ENCODE measurements around the gene ZFYVE28. TPM values are rescaled to one million over a fixed set of nuclear protein-coding genes. Genes with fewer than 3 reads are reported as not detected.

Gene ZFYVE28
- total and polyA plus RNA-seq, 2 experiments from 2014 or later, result 4.6 to 9.6 TPM

DNA sequence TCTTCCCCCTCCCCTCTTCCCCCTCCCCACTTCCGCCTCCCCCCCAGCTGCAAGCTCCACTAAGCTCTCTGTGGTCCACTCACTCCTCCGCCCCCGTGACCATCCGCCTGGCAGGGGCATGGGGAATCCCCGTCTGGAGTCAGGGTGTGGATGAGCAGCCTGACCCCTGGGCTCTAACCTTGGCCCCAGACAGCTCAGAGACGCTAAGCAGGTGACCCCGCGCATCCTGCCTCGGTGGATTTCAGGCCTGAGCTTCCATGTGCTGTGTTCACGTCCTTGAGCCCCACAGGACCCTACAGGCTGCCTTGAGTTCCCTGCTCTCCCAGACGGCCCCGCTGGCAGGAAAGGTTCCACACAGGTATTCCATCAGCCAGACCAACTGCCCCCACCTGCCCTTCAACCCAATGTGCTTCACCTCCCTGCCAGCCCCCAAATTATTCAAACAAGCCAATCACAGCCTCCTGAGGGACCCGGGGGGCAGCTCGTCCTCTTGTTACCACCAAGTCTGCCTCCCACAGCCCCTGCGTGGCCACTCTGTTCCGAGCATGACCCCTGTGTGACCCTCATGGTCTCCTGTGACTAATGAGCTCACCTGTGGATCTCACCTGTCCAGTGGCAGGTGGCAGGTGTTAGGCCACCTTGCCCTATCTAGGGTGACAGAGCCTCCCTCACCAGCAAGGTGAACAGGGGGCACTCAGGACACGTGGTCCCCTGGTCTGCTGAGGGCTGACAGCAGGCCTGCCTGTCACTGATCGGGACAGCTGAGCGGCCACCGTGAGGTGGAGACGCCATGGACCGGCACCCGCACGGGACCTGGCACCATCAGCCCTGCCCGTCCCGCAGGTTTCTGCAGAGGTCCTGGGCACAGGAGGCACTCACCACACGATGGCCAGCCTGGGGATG lies 83.4 kb downstream of the ZFYVE28 start:
- Histone ChIP-seq H2AFZ (no peak overlapping the region), H3K9me2 (ENCODE audit: insufficient read depth) (no peaks in the 10 kb centered on the region), H3K4me1 (ENCODE audit: insufficient read depth) (peaks cover 7% of the 10 kb centered on the region), H4K20me1 (ENCODE audit: insufficient read depth) (no peaks in the 10 kb centered on the region), H3K4me2 (ENCODE audit: unreplicated experiment) (no peak overlapping the region), H3K9ac (no peak overlapping the region), H3K4me3 (no peak overlapping the region), H3K36me3 (ENCODE audit: low read depth) (no peaks in the 10 kb centered on the region), H3K27me3 (replicated peaks; ENCODE audit: insufficient read depth) (no peaks in the 10 kb centered on the region), H3K27ac (no peak overlapping the region), H3K9me3 (ENCODE audit: low read depth) (no peaks in the 10 kb centered on the region), H3K79me2 (ENCODE audit: insufficient read depth) (no peaks in the 10 kb centered on the region), H3F3A (ENCODE audit: insufficient read depth) (no peaks in the 10 kb centered on the region; the same call in 1 of the 2 replicates)
- in situ Hi-C loops (cut with MboI), result no loop called here
- 83 to 87% methylated on average over 24 to 27 of the region's 27 CpGs for WGBS, 2 experiments (ENCODE audit: low coverage in 1 of 2, low lambda C conversion rate in 2 of 2, missing lambda C conversion rate in 2 of 2)
- TF ChIP-seq EZH2 (IDR thresholded peaks at IDR 0.05; ENCODE audit: insufficient read depth, poor library complexity, severe bottlenecking), result no peak
- TF ChIP-seq EZH2phosphoT487 (IDR thresholded peaks at IDR 0.05; ENCODE audit: insufficient read depth, low read depth), result no peak
- DNase-seq, result no peak

DNA sequence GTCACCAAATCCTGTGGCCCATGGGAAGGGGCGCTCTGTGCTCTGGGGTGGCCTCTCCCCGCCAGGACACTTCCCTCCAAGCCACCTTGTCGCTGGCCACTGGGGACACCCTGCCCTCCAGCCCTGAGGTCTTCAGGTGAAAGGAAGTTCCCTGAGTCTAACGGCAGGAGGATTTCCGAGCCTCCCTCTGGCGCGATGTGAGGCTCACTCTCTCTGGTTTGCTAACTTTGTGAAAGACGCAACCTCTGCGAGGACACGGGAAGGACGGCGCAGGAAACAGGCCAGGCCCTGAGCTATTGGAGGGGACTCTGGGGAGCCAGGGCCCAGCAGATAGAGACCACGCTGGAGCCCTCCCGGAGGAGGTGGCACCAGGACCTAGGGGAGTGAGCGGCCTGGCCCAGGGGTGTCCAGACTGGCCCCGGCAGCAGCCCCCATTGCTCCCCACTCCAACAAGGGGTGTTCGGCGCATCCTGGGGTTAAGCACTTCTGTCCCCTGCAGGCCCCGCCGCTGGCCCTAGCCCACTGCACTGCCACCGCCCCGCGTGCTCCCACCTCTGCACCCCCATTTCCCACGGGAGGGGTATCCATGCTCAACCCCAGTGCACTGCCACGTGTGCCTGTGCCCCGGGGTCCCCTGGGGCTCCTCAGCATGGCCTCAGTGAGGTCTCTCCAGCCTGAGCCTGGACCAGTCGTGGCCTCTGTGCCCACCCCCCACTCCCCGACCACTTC lies 84.4 kb downstream of the ZFYVE28 start:
- Histone ChIP-seq H3K4me2 (ENCODE audit: unreplicated experiment) (no peak overlapping the region), H3K36me3 (ENCODE audit: low read depth) (no peaks in the 10 kb centered on the region), H3K27ac (no peak overlapping the region), H3K9ac (no peak overlapping the region), H3F3A (ENCODE audit: insufficient read depth) (peaks cover 7% of the 10 kb centered on the region; the same call in 1 of the 2 replicates), H3K9me2 (ENCODE audit: insufficient read depth) (no peaks in the 10 kb centered on the region), H3K27me3 (replicated peaks; ENCODE audit: insufficient read depth) (no peaks in the 10 kb centered on the region), H2AFZ (no peak overlapping the region), H3K9me3 (ENCODE audit: low read depth) (no peaks in the 10 kb centered on the region), H3K79me2 (ENCODE audit: insufficient read depth) (no peaks in the 10 kb centered on the region), H3K4me1 (ENCODE audit: insufficient read depth) (peaks cover 14% of the 10 kb centered on the region), H3K4me3 (no peak overlapping the region), H4K20me1 (ENCODE audit: insufficient read depth) (no peaks in the 10 kb centered on the region)
- in situ Hi-C loops (cut with MboI), result no loop called here
- DNase-seq, result no peak
- no peak for TF ChIP-seq EZH2 (IDR thresholded peaks at IDR 0.05; ENCODE audit: insufficient read depth, poor library complexity, severe bottlenecking)
- no peak for TF ChIP-seq EZH2phosphoT487 (IDR thresholded peaks at IDR 0.05; ENCODE audit: insufficient read depth, low read depth)
- WGBS, 2 experiments (ENCODE audit: low coverage in 1 of 2, low lambda C conversion rate in 2 of 2, missing lambda C conversion rate in 2 of 2), result 87 to 90% methylated on average over 23 to 28 of the region's 28 CpGs

- peaks cover 14% of the 10 kb centered on the region for H3K4me1 ChIP-seq (ENCODE audit: insufficient read depth)
- no peak overlapping the region for H3K4me2 ChIP-seq (ENCODE audit: unreplicated experiment)
- H2AFZ ChIP-seq, result no peak overlapping the region
- H3K9me2 ChIP-seq (ENCODE audit: insufficient read depth), result no peaks in the 10 kb centered on the region
- H3K79me2 ChIP-seq (ENCODE audit: insufficient read depth), result no peaks in the 10 kb centered on the region
- H3K9ac ChIP-seq, result no peak overlapping the region
- H3F3A ChIP-seq (ENCODE audit: insufficient read depth), result peaks cover 7% of the 10 kb centered on the region; the same call in 1 of the 2 replicates
- no peak for DNase-seq
- TF ChIP-seq EZH2 (IDR thresholded peaks at IDR 0.05; ENCODE audit: insufficient read depth, poor library complexity, severe bottlenecking), result no peak
- TF ChIP-seq EZH2phosphoT487 (IDR thresholded peaks at IDR 0.05; ENCODE audit: insufficient read depth, low read depth), result no peak
- H3K9me3 ChIP-seq (ENCODE audit: low read depth), result no peaks in the 10 kb centered on the region
- in situ Hi-C loops (cut with MboI), result no loop called here
- WGBS, 2 experiments (ENCODE audit: low coverage in 1 of 2, low lambda C conversion rate in 2 of 2, missing lambda C conversion rate in 2 of 2), result 82 to 84% methylated on average over 18 of the region's 18 CpGs
- H3K27ac ChIP-seq, result no peak overlapping the region
- no peaks in the 10 kb centered on the region for H4K20me1 ChIP-seq (ENCODE audit: insufficient read depth)
- no peak overlapping the region for H3K4me3 ChIP-seq
- H3K36me3 ChIP-seq (ENCODE audit: low read depth), result peaks cover 2% of the 10 kb centered on the region
- no peaks in the 10 kb centered on the region for H3K27me3 ChIP-seq (replicated peaks; ENCODE audit: insufficient read depth)
Observed at GRCh38 chr4:2333356-2333841, 85.0 kb downstream of the ZFYVE28 start.

- peaks cover 14% of the 10 kb centered on the region for H3K4me1 ChIP-seq (ENCODE audit: insufficient read depth)
- no peak overlapping the region for H3K4me2 ChIP-seq (ENCODE audit: unreplicated experiment)
- WGBS, 2 experiments (ENCODE audit: low coverage in 1 of 2, low lambda C conversion rate in 2 of 2, missing lambda C conversion rate in 2 of 2), result 70 to 100% methylated on average over 1 to 6 of the region's 6 CpGs
- no peak overlapping the region for H2AFZ ChIP-seq
- H3K27me3 ChIP-seq (replicated peaks; ENCODE audit: insufficient read depth), result no peaks in the 10 kb centered on the region
- H4K20me1 ChIP-seq (ENCODE audit: insufficient read depth), result no peaks in the 10 kb centered on the region
- H3F3A ChIP-seq (ENCODE audit: insufficient read depth), result peaks cover 7% of the 10 kb centered on the region; the same call in 1 of the 2 replicates
- in situ Hi-C loops (cut with MboI), result no loop called here
- no peaks in the 10 kb centered on the region for H3K9me2 ChIP-seq (ENCODE audit: insufficient read depth)
- H3K36me3 ChIP-seq (ENCODE audit: low read depth), result peaks cover 6% of the 10 kb centered on the region
- DNase-seq, result no peak
- no peak overlapping the region for H3K27ac ChIP-seq
- TF ChIP-seq EZH2phosphoT487 (IDR thresholded peaks at IDR 0.05; ENCODE audit: insufficient read depth, low read depth) (no peak), EZH2 (IDR thresholded peaks at IDR 0.05; ENCODE audit: insufficient read depth, poor library complexity, severe bottlenecking) (no peak)
- H3K79me2 ChIP-seq (ENCODE audit: insufficient read depth), result no peaks in the 10 kb centered on the region
- no peak overlapping the region for H3K4me3 ChIP-seq
- no peaks in the 10 kb centered on the region for H3K9me3 ChIP-seq (ENCODE audit: low read depth)
- H3K9ac ChIP-seq, result no peak overlapping the region
Observed at GRCh38 chr4:2332976-2333319, 85.5 kb downstream of the ZFYVE28 start.
